Kidney glomerular epithelial cell (primary cell): ENCODE data around the gene GPR52.

Experiments
- DNase-seq: peaks from one replicate; lab custom pipeline; 2025; lab: John Stamatoyannopoulos, UW

The GPR52 gene

DNA sequence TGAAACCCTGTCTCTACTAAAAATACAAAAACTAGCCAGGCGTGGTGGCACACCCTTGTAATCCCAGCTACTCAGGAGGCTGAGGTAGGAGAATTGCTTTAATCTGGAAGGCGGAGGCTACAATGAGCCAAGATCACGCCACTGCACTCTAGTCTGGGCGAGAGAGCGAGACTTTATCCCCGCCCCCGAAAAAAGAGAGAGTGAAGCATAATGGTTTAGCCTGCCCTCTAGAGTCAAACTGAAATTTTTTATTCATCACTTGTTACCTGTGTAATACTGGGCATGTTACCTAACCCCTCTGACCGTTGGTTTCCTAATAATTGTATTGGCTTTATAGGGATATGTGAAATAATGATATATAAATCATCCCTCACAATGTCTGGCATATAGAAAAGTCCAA, 18.8 kb downstream of the GPR52 start:
- no peak for DNase-seq

DNA sequence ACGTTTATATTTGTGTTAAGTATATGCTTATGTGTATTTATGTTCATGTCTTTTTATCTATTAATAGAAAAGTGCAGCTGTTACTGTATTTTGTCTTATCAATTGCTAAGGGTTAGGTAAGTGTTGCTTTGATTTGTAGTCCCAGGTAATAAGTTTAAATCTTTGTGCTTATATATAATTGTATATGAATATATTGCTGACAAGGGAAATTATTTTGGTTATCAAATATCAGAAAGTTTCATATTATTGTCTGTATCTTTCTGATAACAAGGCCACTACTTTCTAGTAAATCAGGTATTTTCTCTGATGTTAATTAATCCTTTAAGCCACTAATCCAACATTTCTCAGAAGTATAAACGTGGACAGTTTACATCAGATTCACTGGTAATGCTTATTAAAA, 21.3 kb downstream of the GPR52 start:
- no peak for DNase-seq

GRCh38 chr1:174469687-174470086, 21.9 kb downstream of the GPR52 start:
- no peak for DNase-seq

DNA sequence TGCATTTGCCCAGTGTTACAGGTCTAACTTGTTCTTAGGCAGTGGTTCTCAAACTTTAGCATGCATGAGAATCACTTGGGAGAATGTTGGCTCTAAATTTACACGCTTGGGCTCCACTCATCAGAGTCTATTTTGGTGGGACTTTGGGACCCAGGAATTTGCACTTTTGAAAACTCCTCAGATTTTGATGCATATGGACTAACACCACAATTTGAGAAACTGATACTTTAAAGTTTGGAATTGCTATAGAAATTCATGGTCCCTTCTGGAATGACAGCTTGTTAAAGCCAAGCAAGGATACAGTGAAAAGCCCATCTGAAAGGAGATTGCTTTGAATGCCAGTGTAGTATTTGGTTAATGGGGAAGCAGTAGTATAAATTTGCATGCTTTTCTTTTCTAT, 31.5 kb downstream of the GPR52 start:
- DNase-seq: no peak

DNA sequence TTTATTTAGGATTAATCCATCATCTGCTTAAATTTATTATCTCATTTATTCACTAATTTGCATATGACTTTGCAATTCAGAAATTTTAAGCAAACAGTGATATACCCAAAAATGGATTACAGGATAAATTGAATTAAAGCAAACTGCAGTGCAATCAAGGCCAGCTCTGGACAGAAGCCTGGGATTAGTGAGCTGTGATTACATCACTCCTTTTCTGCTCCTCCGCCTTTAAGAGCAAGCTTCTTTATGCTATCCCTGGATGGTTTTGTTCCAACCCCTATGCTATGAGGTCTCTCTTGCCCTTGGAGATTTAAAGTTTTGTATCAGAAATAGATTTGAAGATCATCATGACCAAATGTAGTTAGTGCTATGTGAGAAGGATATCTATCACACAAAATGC, 32.6 kb downstream of the GPR52 start:
- DNase-seq: no peak

DNA sequence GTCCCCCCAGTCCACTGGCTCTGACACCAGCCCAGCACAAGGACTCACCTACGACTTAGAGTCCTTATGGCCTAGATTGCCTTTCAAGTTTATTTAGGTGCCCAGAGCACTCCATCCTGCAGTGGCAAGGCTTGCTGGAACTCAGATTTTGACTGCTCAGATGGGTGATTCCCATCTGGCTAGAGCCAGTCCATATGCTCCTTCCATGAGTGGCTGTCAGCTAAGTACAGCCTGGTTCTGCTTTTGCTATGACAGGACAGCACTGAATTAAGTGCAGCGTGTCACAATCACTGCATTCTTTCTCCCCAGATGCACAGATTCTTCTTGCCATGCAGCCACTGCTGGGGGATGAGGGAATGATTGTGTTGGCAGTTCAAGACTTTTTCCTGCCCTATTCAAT, 43.8 kb downstream of the GPR52 start:
- DNase-seq: no peak

DNA sequence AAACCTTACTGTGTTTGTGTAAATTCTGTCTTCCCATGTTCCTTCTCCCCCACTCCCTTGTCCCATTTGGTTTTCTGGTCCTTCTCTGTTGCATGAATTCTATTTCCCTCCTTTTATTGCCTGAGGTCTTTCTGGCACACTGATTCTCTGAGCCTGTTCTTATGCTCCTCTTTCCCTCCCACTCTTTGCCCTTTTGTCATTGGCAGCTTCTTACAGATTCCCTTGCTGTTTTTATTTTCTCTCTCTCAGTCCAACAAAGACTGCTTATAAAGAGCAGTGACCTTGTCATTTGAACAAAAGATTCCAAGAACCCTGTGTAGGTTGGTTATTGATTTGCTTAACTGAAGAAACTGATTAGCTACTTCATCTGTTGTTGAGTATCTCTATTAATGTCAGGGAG, 49.7 kb downstream of the GPR52 start:
- DNase-seq: no peak
